Stimulated activated effector memory CD8-positive, alpha-beta T cell treated with anti-CD3 and anti-CD28 coated beads, Interleukin-12 subunit alpha, Interleukin-12 subunit beta, amount 100 ng/mL, for 72 hours (primary cell): ENCODE data around the gene DOCK4.

Experiments used
- ATAC-seq: fragments of 150-1000 bp; cut with Tn5 transposase; 2 replicates; pipeline ENCODE4 v1.10.0; 2021
- DNase-seq, 2 donors: peaks; one replicate each; pipeline ENCODE4 v3.0.0; 2021 to 2022; ENCODE audit warnings: low spot score in 2 of 2
- H3K27ac Mint-ChIP-seq: one replicate; pipeline ENCODE4 v1.8.0; 2022; ENCODE audit warnings: mild to moderate bottlenecking, mixed read lengths
- H3K36me3 Mint-ChIP-seq: one replicate; pipeline ENCODE4 v1.8.0; 2022; ENCODE audit warnings: mild to moderate bottlenecking, mixed read lengths
- H3K4me1 Mint-ChIP-seq: one replicate; pipeline ENCODE4 v1.8.0; 2022; ENCODE audit warnings: mixed read lengths
- H3K4me3 Mint-ChIP-seq: one replicate; pipeline ENCODE4 v1.8.0; 2022; ENCODE audit warnings: mild to moderate bottlenecking, mixed read lengths
- H3K9me3 Mint-ChIP-seq: one replicate; pipeline ENCODE4 v1.8.0; 2022; ENCODE audit warnings: mixed read lengths

The DOCK4 gene

GRCh38 chr7:111711426-111712065 is 494.7 kb downstream of the DOCK4 start:
- Mint-ChIP-seq H3K27ac (no peak overlapping the region), H3K36me3 (no peaks in the 10 kb centered on the region), H3K4me3 (no peak overlapping the region), H3K9me3 (no peaks in the 10 kb centered on the region), H3K4me1 (no peaks in the 10 kb centered on the region)
- ATAC-seq (no peak), DNase-seq (no peak)

GRCh38 chr7:111710839-111711380 is 495.3 kb downstream of the DOCK4 start:
- no peak for DNase-seq
- H3K9me3 Mint-ChIP-seq: no peaks in the 10 kb centered on the region
- H3K4me3 Mint-ChIP-seq: no peak overlapping the region
- no peaks in the 10 kb centered on the region for H3K36me3 Mint-ChIP-seq
- no peak for ATAC-seq
- no peak overlapping the region for H3K27ac Mint-ChIP-seq
- H3K4me1 Mint-ChIP-seq: no peaks in the 10 kb centered on the region

GRCh38 chr7:111708072-111708471 is 498.1 kb downstream of the DOCK4 start:
- Mint-ChIP-seq H3K27ac (no peak overlapping the region), H3K9me3 (no peaks in the 10 kb centered on the region), H3K36me3 (no peaks in the 10 kb centered on the region), H3K4me3 (no peak overlapping the region), H3K4me1 (no peaks in the 10 kb centered on the region)
- ATAC-seq (no peak), DNase-seq (no peak)

- no peaks in the 10 kb centered on the region for H3K36me3 Mint-ChIP-seq
- H3K4me3 Mint-ChIP-seq: no peak overlapping the region
- H3K9me3 Mint-ChIP-seq: no peaks in the 10 kb centered on the region
- DNase-seq (no peak), ATAC-seq (no peak)
- no peaks in the 10 kb centered on the region for H3K4me1 Mint-ChIP-seq
- H3K27ac Mint-ChIP-seq: no peak overlapping the region
Observed at GRCh38 chr7:111705807-111706206, 500.4 kb downstream of the DOCK4 start.

GRCh38 chr7:111697771-111698170 is 508.4 kb downstream of the DOCK4 start:
- no peaks in the 10 kb centered on the region for H3K36me3 Mint-ChIP-seq
- H3K4me3 Mint-ChIP-seq: no peak overlapping the region
- no peaks in the 10 kb centered on the region for H3K4me1 Mint-ChIP-seq
- ATAC-seq (no peak), DNase-seq (no peak)
- H3K9me3 Mint-ChIP-seq: no peaks in the 10 kb centered on the region
- H3K27ac Mint-ChIP-seq: no peak overlapping the region

GRCh38 chr7:111694376-111694775 is 511.8 kb downstream of the DOCK4 start:
- Mint-ChIP-seq H3K4me3 (no peak overlapping the region), H3K27ac (no peak overlapping the region), H3K4me1 (no peaks in the 10 kb centered on the region), H3K9me3 (no peaks in the 10 kb centered on the region), H3K36me3 (no peaks in the 10 kb centered on the region)
- ATAC-seq (no peak), DNase-seq (no peak)

GRCh38 chr7:111690364-111691111 is 515.7 kb downstream of the DOCK4 start:
- no peak for ATAC-seq
- Mint-ChIP-seq H3K9me3 (no peaks in the 10 kb centered on the region), H3K4me3 (no peak overlapping the region), H3K36me3 (no peaks in the 10 kb centered on the region), H3K27ac (no peak overlapping the region), H3K4me1 (no peaks in the 10 kb centered on the region)
- no peak for DNase-seq

GRCh38 chr7:111685349-111685748 is 520.9 kb downstream of the DOCK4 start:
- ATAC-seq: no peak
- no peaks in the 10 kb centered on the region for H3K36me3 Mint-ChIP-seq

GRCh38 chr7:111682588-111683340 is 523.4 kb downstream of the DOCK4 start:
- Mint-ChIP-seq H3K36me3 (no peaks in the 10 kb centered on the region), H3K4me1 (no peaks in the 10 kb centered on the region), H3K4me3 (no peak overlapping the region), H3K27ac (no peak overlapping the region), H3K9me3 (no peaks in the 10 kb centered on the region)
- no peak for DNase-seq
- ATAC-seq: no peak

More at GRCh38 chr7:111685349-111685748, 520.9 kb downstream of the DOCK4 start:
- no peak overlapping the region for H3K4me3 Mint-ChIP-seq
- DNase-seq: no peak
- no peaks in the 10 kb centered on the region for H3K4me1 Mint-ChIP-seq
- H3K27ac Mint-ChIP-seq: no peak overlapping the region
- no peaks in the 10 kb centered on the region for H3K9me3 Mint-ChIP-seq

GRCh38 chr7:111681242-111681641 is 525.0 kb downstream of the DOCK4 start:
- ATAC-seq (no peak), DNase-seq (no peak)
- Mint-ChIP-seq H3K36me3 (no peaks in the 10 kb centered on the region), H3K27ac (no peak overlapping the region), H3K9me3 (no peaks in the 10 kb centered on the region), H3K4me3 (no peak overlapping the region), H3K4me1 (no peaks in the 10 kb centered on the region)

- Mint-ChIP-seq H3K36me3 (no peaks in the 10 kb centered on the region), H3K4me1 (no peaks in the 10 kb centered on the region), H3K27ac (no peak overlapping the region), H3K4me3 (no peak overlapping the region), H3K9me3 (no peaks in the 10 kb centered on the region)
- ATAC-seq: no peak
- DNase-seq: no peak
Observed at GRCh38 chr7:111678986-111679385, 527.2 kb downstream of the DOCK4 start.

- no peak for ATAC-seq
- Mint-ChIP-seq H3K9me3 (no peaks in the 10 kb centered on the region), H3K4me3 (no peak overlapping the region), H3K36me3 (no peaks in the 10 kb centered on the region), H3K4me1 (no peaks in the 10 kb centered on the region), H3K27ac (no peak overlapping the region)
- no peak for DNase-seq
Observed at GRCh38 chr7:111678281-111678680, 527.9 kb downstream of the DOCK4 start.

- no peak overlapping the region for H3K4me3 Mint-ChIP-seq
- H3K4me1 Mint-ChIP-seq: no peaks in the 10 kb centered on the region
- ATAC-seq: no peak
- no peaks in the 10 kb centered on the region for H3K9me3 Mint-ChIP-seq
- no peak for DNase-seq
- H3K27ac Mint-ChIP-seq: no peak overlapping the region
- H3K36me3 Mint-ChIP-seq: no peaks in the 10 kb centered on the region
Observed at GRCh38 chr7:111677848-111678247, 528.4 kb downstream of the DOCK4 start.

- Mint-ChIP-seq H3K9me3 (no peaks in the 10 kb centered on the region), H3K4me3 (no peak overlapping the region), H3K4me1 (no peaks in the 10 kb centered on the region), H3K36me3 (no peaks in the 10 kb centered on the region), H3K27ac (no peak overlapping the region)
- ATAC-seq (no peak), DNase-seq (no peak)
Observed at GRCh38 chr7:111676811-111677210, 529.4 kb downstream of the DOCK4 start.
